Measurements from ENCODE around the gene KCNJ6. TPM values are rescaled to one million over a fixed set of nuclear protein-coding genes. Genes with fewer than 3 reads are reported as not detected.

KCNJ6 gene
- total RNA-seq, 1 experiment from 2014 or later = 1.2 TPM

GRCh38 chr21:37835481-37835880 is 80.8 kb downstream of the KCNJ6 start:
- WGBS (ENCODE audit: extremely low coverage, insufficient read length, low lambda C conversion rate) = no CpG with 5 or more reads among the region's 3 CpGs
- peaks cover 43 to 44% of the 10 kb centered on the region in 2 experiments for H3K4me1 Mint-ChIP-seq
- H3K79me1 ChIP-seq (ENCODE audit: insufficient read depth, low read depth, low read length, poor library complexity, severe bottlenecking) = no peaks in the 10 kb centered on the region
- no peaks in the 10 kb centered on the region for H3K79me2 ChIP-seq (ENCODE audit: insufficient read depth, low read length)
- peaks cover 2% of the 10 kb centered on the region; the same call in 1 of the 2 replicates for H3K4me1 ChIP-seq (ENCODE audit: insufficient read depth, low read length)
- H3K4me3 Mint-ChIP-seq = no peak overlapping the region
- peaks cover 0 to 3% of the 10 kb centered on the region in 2 experiments; a peak in 1 of 5 replicates for H3K9me3 Mint-ChIP-seq
- no peak overlapping the region for H3K27ac Mint-ChIP-seq
- H3K4me2 ChIP-seq (ENCODE audit: insufficient read depth, insufficient read length, low read length) = no peak overlapping the region
- no peak overlapping the region for H3K18ac ChIP-seq (ENCODE audit: insufficient read length, low read depth, low read length)
- TF ChIP-seq CTCF (conservative IDR thresholded peaks at IDR 0.05) = no peak
- H3K23ac ChIP-seq (ENCODE audit: insufficient read length, low read depth, low read length) = no peak overlapping the region
- no peaks in the 10 kb centered on the region for H3K27me3 ChIP-seq (ENCODE audit: insufficient read depth, low read length)
- no peak overlapping the region for H2AFZ ChIP-seq (ENCODE audit: low read length)
- H2BK20ac ChIP-seq (ENCODE audit: low read depth, low read length, poor library complexity, severe bottlenecking) = no peak overlapping the region
- H4K91ac ChIP-seq (ENCODE audit: insufficient read length, low read depth, low read length) = no peak overlapping the region
- H3K9me3 ChIP-seq (ENCODE audit: control insufficient read depth, low read depth, low read length) = no peaks in the 10 kb centered on the region
- H4K5ac ChIP-seq (ENCODE audit: insufficient read length, low read depth, low read length) = no peak overlapping the region
- no peak overlapping the region for H4K8ac ChIP-seq (replicated peaks; ENCODE audit: insufficient read length, low read depth, low read length)
- H2BK12ac ChIP-seq (ENCODE audit: insufficient read length, low read depth, low read length) = no peak overlapping the region
- H3K27me3 Mint-ChIP-seq (ENCODE audit: low read depth) = no peaks in the 10 kb centered on the region; the same call in 1 of the 2 replicates
- DNase-seq = no peak
- H3T11ph ChIP-seq (ENCODE audit: low read length) = no peak overlapping the region
- H2BK120ac ChIP-seq (ENCODE audit: low read depth, low read length, poor library complexity, severe bottlenecking) = no peak overlapping the region
- no peak overlapping the region for H2BK15ac ChIP-seq (ENCODE audit: low read depth, low read length)
- H3K56ac ChIP-seq (ENCODE audit: insufficient read length, low read depth, low read length) = no peak overlapping the region
- no peaks in the 10 kb centered on the region for H3K23me2 ChIP-seq (ENCODE audit: insufficient read length, low read depth, low read length, poor library complexity, severe bottlenecking)
- no peak overlapping the region for H3K14ac ChIP-seq (ENCODE audit: insufficient read depth, low read length)
- H3K27ac ChIP-seq (ENCODE audit: insufficient read length, low read depth, low read length) = no peak overlapping the region
- H2AK5ac ChIP-seq (ENCODE audit: insufficient read length, low read length) = no peak overlapping the region
- peaks cover 0 to 7% (median 0%) of the 10 kb centered on the region in 3 experiments; a peak in 3 of 7 replicates for H3K36me3 Mint-ChIP-seq (ENCODE audit: insufficient read depth in 1 of 3, low read depth in 3 of 3)
- H3K4ac ChIP-seq (ENCODE audit: low read depth, low read length) = no peak overlapping the region
- H4K20me1 ChIP-seq (ENCODE audit: control insufficient read depth, insufficient read depth, insufficient read length) = no peaks in the 10 kb centered on the region
- H3K9ac ChIP-seq (ENCODE audit: extremely low read depth, insufficient read length, low read length) = no peak overlapping the region
- no peak overlapping the region for H2BK5ac ChIP-seq (ENCODE audit: insufficient read length, low read length)

Data from H9 (cell line).